HG02973 (cell line): ENCODE data around the gene NOCT.
"Not testable (repeated sequence)": the region's sequence is repeated elsewhere in the genome, so short reads cannot be mapped to it uniquely, and the experiment has no call there.

ENCODE experiments used
- ATAC-seq: cut with Tn5 transposase; IDR thresholded peaks from one replicate; pipeline ENCODE4 v1.9.1; 2021; ENCODE audit warnings: moderate library complexity; ENCODE audit not compliant: unreplicated experiment

Gene NOCT

DNA sequence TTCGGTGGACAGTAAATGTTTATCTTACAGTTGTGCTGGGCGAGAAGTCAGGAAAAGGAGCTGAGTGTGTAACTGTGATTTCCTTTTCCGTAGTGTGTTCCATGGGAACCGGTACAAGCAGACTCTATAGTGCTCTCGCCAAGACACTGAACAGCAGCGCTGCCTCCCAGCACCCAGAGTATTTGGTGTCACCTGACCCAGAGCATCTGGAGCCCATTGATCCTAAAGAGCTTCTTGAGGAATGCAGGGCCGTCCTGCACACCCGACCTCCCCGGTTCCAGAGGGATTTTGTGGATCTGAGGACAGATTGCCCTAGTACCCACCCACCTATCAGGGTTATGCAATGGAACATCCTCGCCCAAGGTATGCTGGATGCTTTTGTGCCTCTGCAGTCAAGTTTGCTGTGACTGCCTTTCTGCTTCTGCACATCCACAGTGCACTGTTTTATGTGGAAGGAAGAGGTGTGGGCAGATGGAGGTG is 27.4 kb downstream of the NOCT start:
- no peak for ATAC-seq

DNA sequence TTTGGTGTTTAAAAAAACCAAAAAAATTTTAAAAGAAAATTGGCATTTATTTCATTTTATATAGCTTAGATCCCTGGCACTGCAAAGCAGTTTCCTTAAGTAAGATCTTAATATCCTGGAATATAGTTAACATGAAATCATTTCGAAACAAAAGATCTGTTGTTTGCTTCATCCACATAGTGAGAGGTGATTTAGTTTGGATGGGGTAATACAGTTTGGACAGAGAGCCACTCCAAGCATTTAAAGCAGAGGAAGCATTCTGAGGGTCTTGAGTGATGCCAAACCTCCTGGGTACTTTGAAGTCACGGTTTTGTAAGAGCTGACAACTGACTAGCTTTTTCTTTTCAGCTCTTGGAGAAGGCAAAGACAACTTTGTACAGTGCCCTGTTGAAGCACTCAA is 28.7 kb downstream of the NOCT start:
- ATAC-seq, result no peak

DNA sequence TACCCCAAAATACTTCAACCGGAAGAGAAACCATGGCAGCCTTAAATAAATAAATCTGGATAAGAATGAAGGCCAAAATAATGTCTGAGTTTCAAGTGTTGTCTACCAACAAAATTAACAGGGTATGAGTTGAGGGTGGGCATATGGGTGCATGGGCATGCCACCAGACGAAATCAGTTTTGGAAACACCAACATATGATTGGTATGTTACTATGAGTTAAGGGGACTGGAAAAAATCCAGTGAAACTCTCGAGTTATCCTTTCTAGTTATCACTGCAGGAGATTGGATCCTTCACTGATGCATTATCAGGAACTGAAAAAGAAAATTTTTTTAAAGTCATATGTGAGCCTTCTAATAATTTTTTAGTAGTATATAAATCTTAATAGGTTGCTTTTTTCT is 32.4 kb downstream of the NOCT start:
- ATAC-seq, result no peak

DNA sequence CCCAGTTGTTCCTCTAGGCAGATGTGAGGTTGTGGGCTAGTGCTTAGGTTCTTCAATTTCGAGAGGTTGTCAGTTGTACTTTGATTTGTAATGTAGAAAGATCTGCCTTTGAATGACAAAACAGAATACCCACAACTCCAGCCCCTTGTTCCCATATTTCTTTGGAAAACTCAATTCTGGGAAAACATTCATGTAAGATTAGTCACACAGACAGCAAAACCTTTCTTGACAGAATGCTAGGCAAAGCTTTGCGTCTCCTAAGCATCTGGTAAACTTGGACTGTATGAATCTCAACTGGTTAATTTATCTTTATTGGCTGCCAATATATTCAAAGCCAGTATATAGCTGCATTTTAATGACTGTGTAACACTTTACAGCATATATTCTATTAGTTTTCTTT is 34.9 kb downstream of the NOCT start:
- no peak for ATAC-seq

DNA sequence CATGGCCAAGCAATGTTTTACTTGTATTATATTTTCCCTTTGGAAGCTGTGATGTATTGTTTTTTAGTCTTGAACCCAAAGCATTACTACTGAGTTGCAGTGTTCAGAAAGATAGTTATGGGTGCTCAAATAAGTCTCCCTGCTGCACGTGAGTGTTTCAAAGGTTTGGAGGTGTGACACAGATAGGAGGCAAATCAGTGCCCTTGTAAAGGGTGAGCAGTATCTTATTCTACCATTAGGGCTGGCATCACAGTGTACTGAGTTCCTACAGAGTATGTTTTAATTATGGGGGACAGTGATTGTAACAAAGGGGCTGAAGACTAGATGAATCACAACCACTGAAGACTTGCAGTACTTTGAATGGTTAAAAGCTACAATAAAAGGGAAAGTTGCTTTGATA is 38.3 kb downstream of the NOCT start:
- no peak for ATAC-seq

DNA sequence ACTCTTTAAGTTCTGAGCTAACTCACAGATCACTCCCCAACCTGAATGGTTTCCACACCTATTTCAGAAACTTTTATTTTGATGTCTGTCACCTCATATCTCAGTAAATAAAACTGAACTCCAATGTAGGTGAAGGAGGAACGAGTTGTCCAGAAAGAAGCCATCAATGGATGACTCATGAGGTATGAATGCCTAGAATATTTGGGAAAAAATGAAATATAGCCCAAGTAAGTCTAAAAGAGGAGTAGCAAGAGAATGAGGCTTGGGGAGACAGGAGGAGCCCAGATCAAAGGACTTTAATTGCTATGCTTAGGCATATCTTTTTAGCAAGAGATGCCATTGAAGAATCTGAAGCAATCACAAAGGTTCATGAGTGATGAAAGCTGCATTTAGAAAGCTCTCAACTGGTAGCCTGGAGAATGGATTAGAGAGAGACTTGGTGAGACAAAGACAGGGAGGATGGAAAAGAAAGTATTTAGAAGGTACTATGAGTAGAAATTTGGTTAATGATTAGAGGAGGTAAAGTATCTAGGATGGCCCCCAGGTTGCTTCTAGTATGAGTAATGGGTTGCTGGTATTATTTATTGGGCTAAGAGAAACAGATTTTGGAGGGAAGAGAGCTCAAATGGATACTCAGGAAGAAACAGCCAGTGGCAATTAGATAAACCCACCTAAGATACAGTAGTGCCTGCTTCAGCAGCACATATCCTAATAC is 39.4 kb downstream of the NOCT start:
- no peak for ATAC-seq

DNA sequence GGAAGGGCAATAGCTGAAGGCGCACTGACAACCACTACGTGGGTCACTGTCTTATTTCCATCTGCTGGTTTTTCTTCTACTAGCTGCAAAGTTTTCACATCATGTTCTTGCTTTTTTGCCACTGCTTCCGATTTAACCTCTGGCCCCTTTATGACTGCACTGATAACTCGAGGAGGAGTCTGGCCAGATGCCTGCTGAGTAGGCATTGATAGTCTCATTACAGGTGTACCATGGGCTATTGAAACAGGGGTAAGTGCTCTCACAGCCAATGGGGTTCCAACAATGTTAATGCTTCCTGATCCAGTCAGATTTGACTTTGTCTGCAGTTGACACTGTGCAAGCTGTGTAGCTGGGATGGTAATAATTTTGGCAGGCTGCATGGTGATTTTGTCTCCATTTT is 43.4 kb downstream of the NOCT start:
- not testable (repeated sequence) for ATAC-seq

DNA sequence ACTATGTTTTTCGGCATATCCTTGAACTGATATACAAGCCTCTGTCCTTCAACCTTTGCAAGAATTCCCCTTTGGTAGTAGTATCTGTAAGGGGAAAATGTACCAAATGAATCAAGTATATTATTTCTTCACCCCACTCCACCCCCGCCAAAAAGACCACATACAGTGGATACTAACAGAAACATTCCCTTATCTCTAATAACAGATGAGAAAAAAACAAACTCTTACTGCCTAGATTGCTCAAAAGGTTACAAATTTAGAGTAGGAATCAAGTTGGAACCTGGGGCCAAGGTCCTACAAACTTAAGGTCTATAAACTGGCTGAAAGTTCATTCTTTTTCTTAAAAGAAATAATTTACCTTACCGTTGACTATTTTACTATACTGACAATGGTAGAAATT is 45.0 kb downstream of the NOCT start:
- ATAC-seq, result no peak

DNA sequence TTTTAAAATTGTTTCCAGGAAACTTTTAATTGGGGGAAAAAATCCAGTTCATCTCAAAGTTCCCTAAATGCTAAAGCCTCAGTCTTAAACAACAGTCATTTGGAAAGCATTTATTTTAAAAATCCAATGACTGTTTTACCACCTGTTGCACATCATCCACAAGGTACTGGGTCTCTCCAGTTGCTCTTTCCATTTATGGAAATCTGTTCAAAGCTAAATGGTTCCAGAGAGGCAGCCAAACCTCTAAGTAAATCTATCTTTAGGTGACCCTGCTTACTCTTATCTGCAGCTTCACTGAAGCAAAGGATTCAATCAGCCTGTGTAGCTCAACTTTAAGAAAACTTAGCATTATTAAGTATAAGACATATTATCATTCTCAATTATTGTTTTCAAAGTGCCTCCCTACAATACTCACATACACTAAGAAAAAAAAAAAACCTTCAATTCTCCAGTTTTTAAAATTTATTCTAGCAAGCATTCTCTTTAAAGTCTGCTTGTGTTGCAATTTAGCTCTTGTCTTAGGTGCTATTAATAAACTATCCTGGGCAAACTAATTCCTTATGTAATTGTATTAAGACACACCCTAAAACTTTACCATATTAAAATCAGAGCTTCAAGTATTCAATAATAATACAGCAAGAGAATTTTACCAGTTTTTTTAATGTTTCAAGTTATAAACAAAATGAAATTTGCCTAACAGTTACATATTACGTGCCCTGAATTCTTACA is 60.6 kb downstream of the NOCT start:
- no peak for ATAC-seq

DNA sequence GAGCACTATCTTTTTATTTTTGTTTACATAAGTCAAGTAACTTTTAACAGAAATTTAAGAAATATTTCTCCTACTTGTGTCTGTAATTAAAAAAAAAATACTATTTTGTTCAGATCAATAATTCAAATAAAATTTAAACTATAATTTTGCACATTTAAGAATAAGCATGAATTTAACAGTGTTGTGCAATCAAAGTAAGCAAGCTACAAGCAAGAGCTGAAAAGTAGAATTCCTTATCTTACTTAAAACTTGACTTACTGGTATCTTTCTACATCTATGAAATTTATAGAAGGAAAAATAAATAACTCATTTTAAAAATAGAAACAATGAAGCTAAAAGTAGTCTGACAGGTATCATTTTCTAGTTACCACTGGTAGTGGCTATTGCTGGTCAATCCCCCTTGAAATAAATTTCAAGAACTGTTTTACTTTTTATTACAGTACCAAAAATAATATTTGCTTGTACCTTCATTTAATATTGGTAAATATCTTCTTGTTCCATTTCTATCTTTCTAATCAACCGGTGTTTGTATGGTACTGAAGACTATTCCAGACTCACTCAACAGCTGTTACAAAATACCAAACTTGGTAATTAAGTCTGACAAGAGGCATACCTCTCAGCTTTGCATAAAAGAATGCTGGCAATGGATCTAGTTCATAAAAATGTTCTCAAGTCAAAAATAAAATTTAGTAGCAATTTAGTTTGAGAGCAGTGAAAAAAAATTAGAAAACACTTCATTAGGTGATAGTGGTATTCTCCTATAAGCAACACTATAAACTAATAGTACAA is 62.2 kb downstream of the NOCT start:
- ATAC-seq, result no peak

DNA sequence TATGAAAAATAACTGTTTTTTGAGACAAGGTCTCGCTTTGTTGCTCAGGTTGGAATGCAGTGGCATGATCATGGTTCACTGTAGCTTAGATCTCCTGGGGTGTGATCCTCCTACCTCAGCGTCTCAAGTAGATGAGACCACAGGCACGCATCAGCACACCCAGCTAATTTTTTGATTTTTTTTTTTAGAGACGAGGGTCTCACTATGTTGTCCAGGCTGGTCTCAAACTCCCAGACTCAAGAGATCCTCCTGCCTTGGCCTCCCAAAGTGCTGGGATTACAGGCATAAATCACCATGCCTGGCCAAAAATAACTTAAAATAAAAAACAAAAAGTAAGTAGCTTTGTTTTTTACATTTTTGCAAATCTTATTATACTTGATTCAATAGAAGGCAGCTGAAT is 63.3 kb downstream of the NOCT start:
- no peak for ATAC-seq

DNA sequence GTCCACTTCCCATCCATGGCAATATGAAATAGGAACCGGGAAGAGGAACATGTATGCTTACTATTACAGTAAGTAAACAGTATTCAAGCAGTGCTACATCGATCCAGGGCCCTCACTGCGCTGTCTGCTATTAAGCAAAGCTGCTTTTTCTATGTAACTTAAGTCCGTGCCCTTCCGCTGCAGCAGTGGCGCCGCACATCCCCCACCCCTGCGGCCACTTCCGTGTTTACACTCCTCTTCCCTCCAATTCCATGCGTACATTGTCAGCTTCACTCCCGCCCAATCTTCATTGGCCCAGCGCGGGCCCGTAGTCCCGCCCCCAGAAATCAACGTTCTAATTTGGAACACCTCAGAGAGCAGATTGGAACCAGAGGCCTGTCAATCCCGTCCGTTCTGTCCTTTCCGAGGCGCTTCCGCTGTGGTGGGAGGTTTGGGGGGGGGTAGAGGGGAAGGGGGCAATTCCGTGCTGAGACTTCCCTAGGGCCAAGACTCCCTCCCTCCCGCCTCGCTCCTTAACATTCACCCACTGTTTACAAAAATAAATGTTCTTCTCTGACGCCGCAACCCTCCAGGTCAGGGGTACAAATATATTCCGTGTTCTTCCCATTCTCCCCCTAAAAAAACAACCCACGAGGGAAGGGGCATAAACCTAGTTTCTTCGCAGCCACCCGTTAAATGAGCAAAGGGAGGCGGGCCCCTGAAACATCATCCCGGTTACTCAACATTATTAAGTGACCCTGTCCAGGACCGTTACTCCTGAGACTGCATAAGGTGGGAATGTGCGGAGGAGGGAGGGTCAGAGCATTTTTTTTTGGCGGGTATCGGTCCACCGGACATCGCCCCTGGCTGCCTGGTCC is 67.4 kb downstream of the NOCT start:
- peak; percentile 90 for ATAC-seq

DNA sequence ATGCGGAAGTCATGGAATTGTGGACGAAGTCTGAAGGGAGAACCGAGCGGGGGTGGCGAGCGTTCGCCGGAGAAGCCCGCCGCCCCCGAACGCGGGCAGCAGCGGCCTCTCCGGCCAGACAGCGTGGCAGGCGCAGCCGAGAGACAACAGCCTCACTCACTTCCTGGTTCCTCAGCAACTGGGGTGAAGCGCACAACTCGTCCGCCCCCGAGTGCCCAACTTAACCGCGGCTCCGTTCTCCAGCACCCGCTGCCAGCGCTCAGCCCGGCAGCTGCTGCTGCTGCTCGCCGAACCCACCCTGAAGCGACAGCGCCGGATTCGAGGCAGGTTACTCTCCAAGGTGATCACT is 68.0 kb downstream of the NOCT start:
- peak; percentile 26 for ATAC-seq

DNA sequence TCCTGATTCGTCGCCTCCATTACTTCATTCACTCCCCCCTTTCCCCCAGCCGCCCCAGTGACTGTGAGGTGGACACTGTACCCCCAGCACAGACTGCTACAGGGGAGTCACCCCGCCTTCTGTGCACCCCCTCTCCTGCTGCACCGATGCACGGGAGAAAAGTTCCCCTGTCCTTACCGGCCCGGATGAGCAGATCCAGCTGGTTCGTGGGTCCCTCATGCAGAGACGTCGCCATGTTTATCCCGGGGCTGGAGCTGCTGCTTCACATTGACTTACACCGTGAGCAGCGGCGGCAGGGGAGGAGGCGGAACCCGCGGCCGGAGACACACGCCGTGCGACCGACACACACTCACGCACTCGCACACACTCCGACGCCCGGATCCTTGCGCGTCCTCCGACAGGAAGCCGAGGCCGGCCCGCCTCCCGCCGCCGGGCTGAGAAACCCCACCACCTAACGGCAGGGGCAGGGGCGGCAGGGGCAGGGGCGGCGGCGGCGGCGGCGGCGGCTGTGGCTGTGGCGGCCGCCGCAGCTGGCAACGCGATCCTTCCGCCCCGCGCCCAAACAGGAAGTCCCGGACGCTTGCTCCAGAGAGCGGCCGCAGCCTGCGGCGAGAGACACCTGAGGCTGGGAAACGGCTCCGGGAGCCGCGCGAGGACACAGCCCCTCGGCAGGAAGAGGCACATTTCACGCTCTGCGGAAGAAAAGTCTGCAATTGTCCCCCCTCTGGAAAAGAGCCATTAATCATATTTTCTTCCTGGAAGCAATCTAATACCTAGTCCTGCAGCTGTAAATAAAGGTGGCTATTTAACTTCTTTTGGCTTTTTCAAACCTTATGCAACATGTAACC is 68.6 kb downstream of the NOCT start:
- peak; percentile 50 for ATAC-seq

DNA sequence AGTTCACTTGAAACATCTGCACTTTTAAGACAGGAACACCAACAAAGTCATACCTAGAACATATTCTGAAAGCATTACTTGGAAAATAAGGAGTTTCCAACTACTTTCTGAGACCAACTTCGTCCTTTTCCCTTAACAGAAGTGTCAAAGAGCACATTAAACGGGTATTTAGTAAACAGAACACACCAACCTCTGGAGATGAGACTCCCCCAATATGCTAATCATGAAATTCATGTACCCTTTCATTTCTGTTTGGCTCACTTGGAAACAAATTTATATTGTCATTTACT is 69.2 kb downstream of the NOCT start:
- ATAC-seq, result no peak

DNA sequence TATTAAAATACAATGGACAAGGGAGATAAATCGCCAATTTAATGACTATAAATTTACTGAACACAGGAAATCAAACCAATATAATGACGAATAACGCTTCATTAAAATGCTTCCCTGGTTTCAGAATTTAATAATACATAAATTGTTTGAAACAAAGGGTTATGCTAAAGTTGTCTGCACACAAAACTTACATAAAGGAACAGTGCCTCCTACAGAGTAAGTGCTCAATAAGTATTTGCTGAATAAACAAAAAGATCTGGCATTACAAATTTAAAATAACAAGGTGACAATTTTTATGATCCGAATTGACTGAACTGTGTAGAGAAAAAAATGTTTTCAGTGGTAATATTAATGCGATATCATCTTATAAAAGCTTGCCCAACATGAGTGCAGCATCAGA is 69.6 kb downstream of the NOCT start:
- no peak for ATAC-seq

DNA sequence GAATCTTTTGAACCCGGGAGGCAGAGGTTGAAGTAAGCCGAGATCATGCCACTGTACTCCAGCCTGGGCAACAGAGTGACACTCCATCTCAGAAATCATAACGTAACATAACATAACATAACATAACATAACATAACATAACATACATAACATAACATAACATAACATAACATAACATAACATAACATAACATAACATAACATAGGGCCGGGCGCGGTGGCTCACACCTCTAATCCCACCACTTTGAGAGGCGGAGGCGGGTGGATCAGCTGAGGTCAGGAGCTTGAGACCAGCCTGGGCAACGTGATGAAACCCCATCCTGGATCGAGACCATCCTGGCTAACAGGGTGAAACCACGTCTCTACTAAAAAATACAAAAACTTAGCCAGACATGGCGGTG is 76.7 kb downstream of the NOCT start:
- no peak for ATAC-seq
